Fibroblast of upper back skin (primary cell): ENCODE results near the gene TTC4.
"Not testable (repeated sequence)": the region's sequence is repeated elsewhere in the genome, so short reads cannot be mapped to it uniquely, and the experiment has no call there.

Experiments
- DNase-seq: peaks from one replicate; pipeline ENCODE4 v3.0.0-alpha.2; 2013

Gene TTC4

GRCh38 chr1:54750596-54750995, 34.9 kb downstream of the TTC4 start:
- no peak for DNase-seq

GRCh38 chr1:54751426-54751825, 35.8 kb downstream of the TTC4 start:
- DNase-seq = no peak

- no peak for DNase-seq
Measured at GRCh38 chr1:54754045-54754444, 38.4 kb downstream of the TTC4 start.

- no peak for DNase-seq
Measured at GRCh38 chr1:54754486-54755285, 39.0 kb downstream of the TTC4 start.

GRCh38 chr1:54757833-54758232, 42.2 kb downstream of the TTC4 start:
- DNase-seq = no peak

GRCh38 chr1:54758678-54759348, 43.2 kb downstream of the TTC4 start:
- DNase-seq = no peak

- no peak for DNase-seq
Measured at GRCh38 chr1:54763816-54764132, 48.1 kb downstream of the TTC4 start.

GRCh38 chr1:54764133-54764921, 48.7 kb downstream of the TTC4 start, which contains the start of gene PARS2:
Gene PARS2 (minus strand): TSS chr1:54764523. CDS start chr1:54759161, 5,362 bp downstream.
- DNase-seq = peak; percentile 100

GRCh38 chr1:54764922-54765561, 49.4 kb downstream of the TTC4 start:
- no peak for DNase-seq

- no peak for DNase-seq
Measured at GRCh38 chr1:54766726-54767125, 51.1 kb downstream of the TTC4 start.

- no peak for DNase-seq
Measured at GRCh38 chr1:54767526-54767925, 51.9 kb downstream of the TTC4 start.

GRCh38 chr1:54768093-54768492, 52.4 kb downstream of the TTC4 start:
- DNase-seq = no peak

GRCh38 chr1:54772951-54773350, 57.3 kb downstream of the TTC4 start:
- no peak for DNase-seq

- DNase-seq = peak; percentile 7
Measured at GRCh38 chr1:54774820-54775498, 59.3 kb downstream of the TTC4 start.

GRCh38 chr1:54775828-54776721, 60.4 kb downstream of the TTC4 start:
- DNase-seq = not testable (repeated sequence)

- DNase-seq = no peak
Measured at GRCh38 chr1:54777011-54777410, 61.4 kb downstream of the TTC4 start.

GRCh38 chr1:54777431-54777830, 61.8 kb downstream of the TTC4 start:
- DNase-seq = no peak

- DNase-seq = no peak
Measured at GRCh38 chr1:54781023-54781723, 65.5 kb downstream of the TTC4 start.

GRCh38 chr1:54782156-54782555, 66.5 kb downstream of the TTC4 start:
- no peak for DNase-seq

- DNase-seq = no peak
Measured at GRCh38 chr1:54782588-54782987, 66.9 kb downstream of the TTC4 start.

GRCh38 chr1:54784066-54784465, 68.4 kb downstream of the TTC4 start:
- no peak for DNase-seq
